Muscle layer of colon (tissue), 2 donors: ENCODE results near the gene DUSP28.
"Not testable (repeated sequence)": the region's sequence is repeated elsewhere in the genome, so short reads cannot be mapped to it uniquely, and the experiment has no call there.

ENCODE experiments used
- H3K27ac ChIP-seq: one replicate; pipeline ENCODE4 v1.7.0; 2013; ENCODE audit warnings: low read depth, mild to moderate bottlenecking, low read length, moderate library complexity
- H3K27me3 ChIP-seq, 2 donors: one replicate each; pipeline ENCODE4 v1.7.0; 2013; ENCODE audit warnings: low read length in 2 of 2, mild to moderate bottlenecking in 2 of 2; ENCODE audit not compliant: insufficient read depth in 2 of 2, control insufficient read depth in 1 of 2
- H3K36me3 ChIP-seq: one replicate; pipeline ENCODE4 v1.7.0; 2013; ENCODE audit warnings: mild to moderate bottlenecking, low read length; ENCODE audit not compliant: insufficient read depth
- H3K4me1 ChIP-seq: one replicate; pipeline ENCODE4 v1.7.0; 2013; ENCODE audit warnings: mild to moderate bottlenecking, low read length; ENCODE audit not compliant: insufficient read depth
- H3K4me3 ChIP-seq, 2 donors: one replicate each; pipeline ENCODE4 v1.7.0; 2013; ENCODE audit warnings: low read length in 2 of 2, low read depth in 1 of 2, mild to moderate bottlenecking in 1 of 2, moderate library complexity in 1 of 2
- H3K9ac ChIP-seq: one replicate; pipeline ENCODE4 v1.7.0; 2013; ENCODE audit warnings: low read length
- H3K9me3 ChIP-seq: one replicate; pipeline ENCODE4 v1.7.0; 2013; ENCODE audit warnings: mild to moderate bottlenecking, low read length
- donor health status: abdominal sarcoma.
- donor health status: Adenocarcinoma of cecum.

The DUSP28 gene

DNA sequence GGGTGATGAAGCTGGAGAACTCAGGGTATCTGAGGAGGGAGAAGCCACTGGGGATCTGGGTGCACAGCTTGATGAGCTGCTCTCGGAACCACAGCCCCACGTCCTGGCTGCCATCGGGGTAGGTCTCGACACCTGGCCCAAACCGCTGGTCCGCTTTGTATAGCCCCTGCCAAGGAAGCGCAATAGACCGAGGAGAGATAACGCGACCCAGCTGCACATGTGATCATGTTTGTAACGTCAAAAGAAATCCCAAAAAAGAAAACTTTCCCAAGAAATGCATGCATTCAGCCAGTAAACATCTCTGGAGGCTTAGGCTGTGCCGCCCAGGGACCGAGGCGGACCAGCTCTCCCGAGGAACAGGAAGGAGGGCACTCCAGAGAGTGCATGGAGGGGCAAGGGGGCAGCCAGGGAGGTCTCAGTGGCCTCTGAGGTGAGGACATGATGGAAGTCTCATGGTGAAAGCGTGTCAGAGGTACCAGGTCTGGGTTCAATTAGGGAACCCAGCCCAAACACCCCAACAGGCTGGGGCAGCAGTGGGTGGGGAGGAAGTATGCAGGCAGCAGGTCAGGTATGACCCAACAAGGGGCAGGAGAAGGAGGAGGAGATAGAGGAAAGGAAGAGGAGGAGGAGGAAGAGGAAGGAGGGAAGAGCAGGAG is 30.7 kb upstream of the DUSP28 start:
- no peaks in the 10 kb centered on the region for H3K9me3 ChIP-seq
- H3K36me3 ChIP-seq, result peaks cover 4% of the 10 kb centered on the region
- H3K4me1 ChIP-seq, result no peaks in the 10 kb centered on the region
- H3K27ac ChIP-seq, result no peak overlapping the region
- H3K4me3 ChIP-seq, result no peak overlapping the region
- no peak overlapping the region for H3K9ac ChIP-seq
- H3K27me3 ChIP-seq, result no peaks in the 10 kb centered on the region

DNA sequence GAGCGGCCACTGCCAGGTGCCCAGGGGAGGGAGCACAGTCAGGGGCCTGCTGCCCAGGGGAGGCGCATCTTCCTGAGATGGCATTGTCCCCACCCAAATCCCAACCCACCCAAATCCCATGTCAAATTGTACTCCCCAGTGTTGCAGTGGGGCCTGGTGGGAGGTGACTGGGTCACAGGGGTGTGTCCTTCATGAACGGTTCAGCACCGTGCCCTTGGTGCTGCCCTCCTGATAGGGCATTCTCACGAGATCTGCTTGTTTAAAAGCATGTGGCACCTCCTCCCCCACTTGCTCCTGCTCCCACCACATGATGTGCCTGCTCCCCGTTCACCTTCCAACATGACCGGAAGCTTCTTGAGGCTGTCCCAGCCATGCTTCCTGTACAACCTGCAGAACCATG is 30.0 kb upstream of the DUSP28 start:
- H3K27ac ChIP-seq, result no peak overlapping the region
- no peaks in the 10 kb centered on the region for H3K9me3 ChIP-seq
- no peaks in the 10 kb centered on the region for H3K27me3 ChIP-seq
- H3K36me3 ChIP-seq, result peaks cover 4% of the 10 kb centered on the region
- no peak overlapping the region for H3K9ac ChIP-seq
- no peaks in the 10 kb centered on the region for H3K4me1 ChIP-seq
- no peak overlapping the region for H3K4me3 ChIP-seq

DNA sequence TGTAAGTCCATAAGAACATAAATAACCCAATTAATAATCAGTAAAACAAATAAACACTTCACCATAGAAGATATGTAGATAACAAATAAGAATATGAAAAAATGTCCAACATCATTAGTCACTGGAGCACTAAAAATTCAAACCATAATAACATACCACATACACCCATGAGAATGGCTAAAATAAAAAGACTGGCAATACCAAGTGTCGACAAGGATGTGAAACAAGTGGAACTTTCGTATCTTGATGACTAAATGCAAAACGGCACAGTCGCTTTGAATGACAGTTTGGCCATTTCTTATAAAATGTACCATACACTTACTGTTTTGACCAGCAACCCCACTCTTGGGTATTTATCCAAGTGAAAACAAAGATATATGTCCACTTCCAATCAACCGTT is 29.1 kb upstream of the DUSP28 start:
- Histone ChIP-seq H3K36me3 (peaks cover 4% of the 10 kb centered on the region), H3K4me3 (no peak overlapping the region), H3K4me1 (no peaks in the 10 kb centered on the region), H3K9ac (no peak overlapping the region), H3K27ac (no peak overlapping the region), H3K9me3 (no peaks in the 10 kb centered on the region), H3K27me3 (no peaks in the 10 kb centered on the region)

DNA sequence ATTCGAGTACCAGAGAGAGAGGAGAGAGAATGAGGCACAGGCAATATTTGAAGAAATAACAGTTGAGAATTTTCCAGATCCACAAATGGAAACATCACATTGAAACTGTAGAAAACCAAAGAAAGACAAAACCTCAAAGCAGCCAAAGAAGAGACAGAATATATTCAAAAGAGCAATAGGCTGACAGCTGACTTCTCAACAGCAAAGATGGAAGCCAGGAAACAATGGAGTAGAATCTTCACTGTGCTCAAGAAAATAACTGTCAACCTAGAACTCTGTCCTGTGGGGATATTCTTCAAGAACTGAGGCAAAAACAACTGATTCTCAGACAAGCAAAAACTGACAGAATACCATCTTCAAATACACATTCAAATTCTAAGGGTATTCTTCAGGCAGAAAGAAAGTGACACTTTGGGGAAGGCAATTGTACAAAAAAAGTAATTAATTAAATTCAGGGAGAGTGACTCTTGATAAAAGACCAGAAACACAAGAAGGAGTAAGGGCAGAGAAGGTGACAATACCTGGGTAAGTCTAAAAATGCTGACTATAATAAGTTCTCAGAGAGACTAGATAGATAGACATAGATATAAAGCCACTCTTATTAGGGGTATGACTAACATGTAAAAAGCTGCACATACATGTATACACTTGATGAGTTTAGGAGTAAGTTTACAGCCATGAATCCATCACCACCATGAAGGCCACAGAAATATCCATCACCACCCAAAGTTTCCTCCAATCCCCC is 28.0 kb upstream of the DUSP28 start:
- Histone ChIP-seq H3K36me3 (peaks cover 4% of the 10 kb centered on the region), H3K27me3 (no peaks in the 10 kb centered on the region), H3K4me1 (no peaks in the 10 kb centered on the region), H3K9ac (no peak overlapping the region), H3K27ac (no peak overlapping the region), H3K4me3 (no peak overlapping the region), H3K9me3 (no peaks in the 10 kb centered on the region)

DNA sequence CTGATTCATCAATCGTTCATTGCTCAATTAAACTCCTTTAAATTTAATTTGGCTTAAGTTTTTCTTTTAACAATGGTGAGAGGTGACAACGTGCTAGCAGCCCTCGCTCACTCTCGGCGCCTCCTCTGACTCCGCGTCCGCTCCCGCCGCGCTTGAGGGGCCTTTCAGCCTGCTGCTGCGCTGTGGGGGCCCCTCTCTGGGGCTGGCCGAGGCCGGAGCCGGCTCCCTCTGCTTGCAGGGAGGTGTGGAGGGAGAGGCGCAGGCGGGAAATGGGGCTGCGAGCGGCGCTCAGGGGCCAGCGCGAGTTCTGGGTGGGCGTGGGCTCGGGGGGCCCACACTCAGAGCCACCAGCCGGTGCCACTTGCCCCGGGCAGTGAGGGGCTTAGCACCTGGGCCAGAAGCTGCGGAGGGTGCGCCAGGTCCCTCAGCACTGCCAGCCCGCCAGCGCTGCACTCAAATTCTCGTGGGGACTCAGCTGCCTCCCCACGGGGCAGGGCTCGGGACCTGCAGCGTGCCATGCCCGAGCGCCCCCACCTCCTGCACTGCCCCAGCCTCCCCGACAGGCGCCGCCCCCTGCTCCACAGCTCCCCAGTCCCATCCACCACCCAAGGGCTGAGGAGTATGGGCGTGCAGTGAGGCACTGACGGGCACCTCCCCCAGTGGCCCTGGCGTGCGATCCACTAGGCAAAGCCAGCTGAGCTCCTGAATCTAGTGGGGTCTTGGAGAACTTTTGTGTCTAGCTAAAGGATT is 22.0 kb upstream of the DUSP28 start:
- H3K36me3 ChIP-seq, result peaks cover 4% of the 10 kb centered on the region

DNA sequence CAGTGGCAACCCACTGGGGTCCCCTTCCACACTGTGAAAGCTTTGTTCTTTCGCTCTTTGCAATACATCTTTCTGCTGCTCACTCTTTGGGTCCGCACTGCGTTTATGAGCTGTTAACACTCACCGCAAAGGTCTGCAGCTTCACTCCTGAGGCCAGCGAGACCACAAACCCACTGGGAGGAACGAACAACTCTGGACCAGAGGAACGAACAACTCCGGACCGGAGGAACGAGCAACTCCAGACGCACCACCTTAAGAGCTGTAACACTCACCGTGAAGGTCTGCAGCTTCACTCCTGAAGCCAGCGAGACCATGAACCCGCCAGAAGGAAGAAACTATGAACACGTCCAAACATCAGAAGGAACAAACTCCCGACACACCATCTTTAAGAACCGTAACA is 21.1 kb upstream of the DUSP28 start:
- H3K36me3 ChIP-seq, H3K4me1 ChIP-seq, H3K9me3 ChIP-seq, H3K4me3 ChIP-seq, H3K27me3 ChIP-seq, H3K27ac ChIP-seq, H3K9ac ChIP-seq: not testable (repeated sequence)

More for the DNA sequence above, 22.0 kb upstream of the DUSP28 start:
- Histone ChIP-seq H3K4me3 (no peak overlapping the region), H3K9me3 (no peaks in the 10 kb centered on the region), H3K27me3 (no peaks in the 10 kb centered on the region), H3K9ac (no peak overlapping the region), H3K27ac (no peak overlapping the region), H3K4me1 (no peaks in the 10 kb centered on the region)

DNA sequence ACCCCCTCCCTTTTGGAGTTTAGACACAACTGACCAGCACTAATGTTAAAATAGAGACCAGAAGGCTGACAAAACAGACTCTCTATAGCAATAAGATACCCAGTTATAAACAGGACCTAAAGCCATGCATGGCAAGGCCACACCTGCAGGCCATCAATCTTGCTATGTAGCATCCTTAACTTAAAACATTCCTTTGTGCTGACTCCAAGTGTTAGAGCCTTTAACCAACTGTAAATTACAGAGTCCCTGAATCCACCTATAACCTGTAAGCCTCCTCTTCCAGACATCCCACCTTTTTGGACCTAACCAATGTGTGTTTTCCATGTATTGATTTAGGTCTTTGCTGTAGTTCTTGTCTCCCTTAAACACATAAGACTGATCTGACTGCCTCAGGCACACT is 20.3 kb upstream of the DUSP28 start:
- Histone ChIP-seq H3K4me1 (no peaks in the 10 kb centered on the region), H3K4me3 (no peak overlapping the region), H3K36me3 (no peaks in the 10 kb centered on the region), H3K27me3 (no peaks in the 10 kb centered on the region), H3K9me3 (no peaks in the 10 kb centered on the region), H3K9ac (no peak overlapping the region), H3K27ac (no peak overlapping the region)

DNA sequence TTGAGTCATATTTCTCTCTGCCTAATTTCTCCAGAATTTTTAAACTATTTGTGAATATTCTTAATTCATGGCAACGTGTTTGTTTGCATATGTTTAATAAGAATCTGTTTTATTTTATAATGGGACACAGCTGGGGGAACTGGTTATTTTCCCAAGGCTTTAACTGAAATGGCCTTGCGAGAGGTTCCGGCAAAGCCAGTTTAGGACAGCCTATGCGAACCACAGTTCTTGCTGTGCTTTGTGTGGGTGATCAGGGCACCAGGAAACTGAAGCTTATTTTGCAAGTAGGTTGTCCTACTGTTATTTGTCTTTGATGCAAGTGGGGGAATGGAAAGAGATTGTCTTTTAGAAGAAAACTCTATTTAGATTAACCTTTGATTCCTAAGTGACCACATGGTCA is 8.9 kb upstream of the DUSP28 start:
- Histone ChIP-seq H3K27me3 (no peaks in the 10 kb centered on the region), H3K27ac (no peak overlapping the region), H3K36me3 (no peaks in the 10 kb centered on the region), H3K4me1 (no peaks in the 10 kb centered on the region), H3K9me3 (no peaks in the 10 kb centered on the region), H3K4me3 (no peak overlapping the region), H3K9ac (no peak overlapping the region)

DNA sequence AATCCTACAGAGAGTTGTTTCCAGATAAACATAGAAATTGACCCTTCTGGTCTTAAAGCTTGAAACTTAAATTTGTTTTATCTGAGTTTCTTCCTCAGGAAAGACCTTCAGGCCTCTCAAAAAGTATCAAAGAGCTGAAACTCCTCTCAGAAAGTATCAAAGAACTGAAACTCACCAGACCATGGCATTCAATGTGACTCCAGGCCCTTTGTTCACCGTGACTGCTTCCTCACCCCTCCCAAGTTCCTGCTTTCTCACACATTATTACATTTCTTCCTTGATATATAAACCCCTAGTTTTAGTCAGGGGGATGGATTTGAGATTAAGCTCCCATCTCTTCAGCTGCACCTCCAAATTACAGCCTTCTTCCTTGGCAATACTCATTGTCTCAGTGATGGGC is 8.3 kb upstream of the DUSP28 start:
- no peak overlapping the region for H3K9ac ChIP-seq
- no peaks in the 10 kb centered on the region for H3K9me3 ChIP-seq
- H3K36me3 ChIP-seq, result no peaks in the 10 kb centered on the region
- no peak overlapping the region for H3K4me3 ChIP-seq
- H3K27me3 ChIP-seq, result peaks cover 0 to 2% of the 10 kb centered on the region in 2 donors
- no peaks in the 10 kb centered on the region for H3K4me1 ChIP-seq
- H3K27ac ChIP-seq, result no peak overlapping the region

DNA sequence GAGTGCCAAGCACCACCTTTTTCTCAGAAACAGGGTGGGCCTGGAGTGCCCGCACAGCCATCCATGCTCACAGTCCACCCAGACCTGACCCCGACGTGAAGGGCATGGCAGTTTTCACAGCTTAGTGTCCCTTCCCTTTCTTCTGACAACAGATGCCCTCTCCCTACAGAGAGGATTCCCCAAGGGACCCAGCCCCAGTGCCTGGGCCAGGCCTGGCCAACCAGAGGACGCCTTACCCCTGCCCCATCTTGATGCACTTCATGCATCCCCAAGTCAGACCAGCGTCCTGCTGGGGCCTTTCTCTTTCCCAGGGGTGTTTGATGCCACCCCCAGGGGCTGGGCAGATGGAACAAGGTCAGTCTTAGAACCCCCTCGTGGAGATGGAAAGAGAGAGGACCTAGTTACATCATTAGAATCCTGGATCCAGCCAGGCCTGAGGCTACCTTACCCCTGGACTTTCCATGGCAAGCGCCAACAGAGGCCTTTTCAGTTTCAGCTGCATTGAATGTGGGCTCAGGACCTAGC is 6.1 kb upstream of the DUSP28 start:
- H3K9me3 ChIP-seq, result no peaks in the 10 kb centered on the region
- peaks cover 0 to 16% of the 10 kb centered on the region in 2 donors for H3K27me3 ChIP-seq
- no peak overlapping the region for H3K4me3 ChIP-seq
- H3K9ac ChIP-seq, result no peak overlapping the region
- no peaks in the 10 kb centered on the region for H3K36me3 ChIP-seq
- H3K4me1 ChIP-seq, result peaks cover 7% of the 10 kb centered on the region
- H3K27ac ChIP-seq, result no peak overlapping the region

DNA sequence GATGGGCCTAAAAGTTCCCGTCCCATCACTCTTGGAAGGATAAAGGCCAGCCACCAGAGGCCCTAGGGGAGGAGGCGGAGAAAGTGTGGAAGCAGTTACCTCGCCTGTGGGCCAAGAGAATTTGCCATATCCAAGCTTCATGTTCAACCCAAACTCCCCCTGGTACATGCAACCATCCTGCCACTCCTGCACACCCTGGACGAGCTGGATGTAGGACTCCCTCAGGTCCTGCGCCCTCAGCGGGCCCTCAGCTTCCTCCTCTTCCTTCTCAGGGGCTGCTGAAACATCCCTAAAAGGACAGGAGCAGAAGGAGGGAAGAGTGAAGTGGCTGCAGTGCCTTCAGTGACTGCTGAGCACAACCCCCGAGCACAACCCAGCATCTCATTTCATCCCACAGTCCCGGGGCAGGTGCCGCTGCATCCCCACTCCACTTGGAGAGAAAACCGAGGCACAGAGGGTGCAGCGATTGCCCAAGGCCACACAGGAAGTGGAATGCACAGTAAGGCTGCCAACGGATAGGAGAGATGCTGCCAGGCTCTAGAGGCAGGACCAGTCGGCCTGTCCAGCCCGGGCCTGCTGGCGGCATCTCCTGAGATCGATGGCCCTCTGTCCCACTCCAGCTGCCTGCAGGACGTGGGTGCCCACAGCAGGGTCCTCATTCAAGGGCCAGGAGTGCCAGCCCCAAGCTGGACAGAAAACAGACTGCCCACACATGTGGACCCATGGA is 5.2 kb upstream of the DUSP28 start:
- no peaks in the 10 kb centered on the region for H3K9me3 ChIP-seq
- H3K4me3 ChIP-seq, result no peak overlapping the region
- peaks cover 0 to 16% of the 10 kb centered on the region in 2 donors for H3K27me3 ChIP-seq
- H3K36me3 ChIP-seq, result no peaks in the 10 kb centered on the region
- H3K4me1 ChIP-seq, result peaks cover 15% of the 10 kb centered on the region
- no peak overlapping the region for H3K27ac ChIP-seq
- no peak overlapping the region for H3K9ac ChIP-seq
